C4-2B (cell line): ENCODE results near the gene CCNI2.

ENCODE experiments used
- CTCF ChIP-seq: fragments of 450-650 bp; conservative IDR thresholded peaks from 2 replicates; pipeline ENCODE4 v1.5.1; 2017; ENCODE audit warnings: mild to moderate bottlenecking
- ZFX ChIP-seq: fragments of 450-650 bp; IDR thresholded peaks from 2 replicates; pipeline ENCODE4 v1.6.1; 2017

GRCh38 chr5:132756542-132756941, 9.3 kb downstream of the CCNI2 start:
- no peak for TF ChIP-seq CTCF
- TF ChIP-seq ZFX, result no peak
